DND-41 (cell line): ENCODE data around the gene PCLO.
"Not testable (repeated sequence)": the region's sequence is repeated elsewhere in the genome, so short reads cannot be mapped to it uniquely, and the experiment has no call there.

Experiments used
- ATAC-seq: fragments of 200-7000 bp; cut with Tn5 transposase; 3 replicates; pipeline ENCODE4 v1.9.1; 2021; ENCODE audit warnings: low read depth; ENCODE audit not compliant: insufficient read depth
- DNase-seq: peaks from one replicate; pipeline ENCODE4 v3.0.0-alpha.2; 2020
- H2AFZ ChIP-seq: 2 replicates; pipeline ENCODE4 v1.6.0; 2012; ENCODE audit warnings: low read depth, low read length
- H3K27ac ChIP-seq: 2 replicates; pipeline ENCODE4 v1.5.1; 2012; ENCODE audit warnings: low read length, inconsistent platforms
- H3K27me3 ChIP-seq: fragments of 200-600 bp; sonication (generic); 2 replicates; pipeline ENCODE4 v1.6.0; 2012; ENCODE audit warnings: low read length, mild to moderate bottlenecking, inconsistent platforms; ENCODE audit not compliant: insufficient read depth, poor library complexity
- H3K36me3 ChIP-seq: 2 replicates; pipeline ENCODE4 v1.5.1; 2012; ENCODE audit warnings: low read length, inconsistent platforms; ENCODE audit not compliant: insufficient read depth
- H3K4me1 ChIP-seq: 2 replicates; pipeline ENCODE4 v1.5.1; 2012; ENCODE audit warnings: mild to moderate bottlenecking, low read length; ENCODE audit not compliant: insufficient read depth
- H3K4me2 ChIP-seq: 2 replicates; pipeline ENCODE4 v1.6.0; 2012; ENCODE audit warnings: mild to moderate bottlenecking, moderate library complexity, low read length, inconsistent platforms; ENCODE audit not compliant: insufficient read depth
- H3K4me3 ChIP-seq, 2 experiments: fragments of 200-600 bp in 1 of 2; shearing (Covaris generic) in 1 of 2; 2 replicates each; pipeline ENCODE4 v1.5.1; 2012 to 2016; ENCODE audit warnings: inconsistent platforms in 2 of 2, low read length in 2 of 2, mild to moderate bottlenecking in 2 of 2, low read depth in 1 of 2, moderate library complexity in 1 of 2
- H3K79me2 ChIP-seq: 2 replicates; pipeline ENCODE4 v1.6.0; 2012; ENCODE audit warnings: low read length, inconsistent platforms; ENCODE audit not compliant: insufficient read depth
- H3K9ac ChIP-seq: 2 replicates; pipeline ENCODE4 v1.6.0; 2012; ENCODE audit warnings: low read depth, mild to moderate bottlenecking, inconsistent platforms, low read length, moderate library complexity
- H3K9me3 ChIP-seq: 2 replicates; pipeline ENCODE4 v1.5.1; 2012; ENCODE audit warnings: low read length, moderate library complexity, mild to moderate bottlenecking, inconsistent platforms; ENCODE audit not compliant: insufficient read depth, severe bottlenecking
- H4K20me1 ChIP-seq: 2 replicates; pipeline ENCODE4 v1.6.0; 2012; ENCODE audit warnings: low read length; ENCODE audit not compliant: insufficient read depth
- CTCF ChIP-seq: IDR thresholded peaks from 2 replicates; pipeline ENCODE4 v1.5.1; 2012; ENCODE audit warnings: borderline replicate concordance, low read length, moderate library complexity, mild to moderate bottlenecking; ENCODE audit not compliant: poor library complexity, severe bottlenecking; ENCODE audit errors: extremely low read depth
- EZH2 ChIP-seq: IDR thresholded peaks from 3 replicates; pipeline ENCODE4 v1.6.1; 2012; ENCODE audit warnings: borderline replicate concordance, low read depth, mild to moderate bottlenecking, moderate library complexity, low read length, inconsistent platforms; ENCODE audit not compliant: severe bottlenecking

The PCLO gene

DNA sequence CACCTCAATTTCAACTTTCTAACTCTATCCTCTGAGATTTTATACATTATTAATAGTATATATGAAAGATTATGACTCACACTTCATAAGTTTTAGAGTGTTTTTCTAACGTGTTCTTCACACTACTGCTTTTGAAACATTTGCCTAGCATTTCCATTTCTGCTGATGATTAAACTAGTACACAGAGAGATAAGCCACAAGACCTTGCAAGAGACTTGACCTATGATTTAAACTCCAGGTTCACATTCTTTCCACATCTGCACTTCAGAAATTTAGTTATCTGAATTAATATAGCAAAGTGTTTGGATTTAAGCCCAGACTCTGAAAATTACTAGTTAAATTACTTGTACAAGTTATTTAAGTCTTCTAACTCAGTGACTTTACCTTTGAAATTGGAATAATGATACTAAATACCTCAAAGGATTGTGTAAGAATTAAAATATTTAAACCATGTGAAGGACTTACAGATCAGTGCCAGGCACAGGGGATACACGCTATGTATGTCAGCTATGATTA is 66.6 kb downstream of the PCLO start:
- Histone ChIP-seq H3K27me3 (no peaks in the 10 kb centered on the region), H3K9me3 (no peaks in the 10 kb centered on the region), H3K79me2 (no peaks in the 10 kb centered on the region), H3K27ac (no peak overlapping the region), H3K4me2 (no peak overlapping the region), H3K4me3 (no peak overlapping the region), H3K36me3 (no peaks in the 10 kb centered on the region), H2AFZ (no peak overlapping the region), H4K20me1 (no peaks in the 10 kb centered on the region), H3K4me1 (no peaks in the 10 kb centered on the region), H3K9ac (no peak overlapping the region)
- TF ChIP-seq EZH2 (no peak), CTCF (no peak)
- ATAC-seq (no peak), DNase-seq (no peak)

DNA sequence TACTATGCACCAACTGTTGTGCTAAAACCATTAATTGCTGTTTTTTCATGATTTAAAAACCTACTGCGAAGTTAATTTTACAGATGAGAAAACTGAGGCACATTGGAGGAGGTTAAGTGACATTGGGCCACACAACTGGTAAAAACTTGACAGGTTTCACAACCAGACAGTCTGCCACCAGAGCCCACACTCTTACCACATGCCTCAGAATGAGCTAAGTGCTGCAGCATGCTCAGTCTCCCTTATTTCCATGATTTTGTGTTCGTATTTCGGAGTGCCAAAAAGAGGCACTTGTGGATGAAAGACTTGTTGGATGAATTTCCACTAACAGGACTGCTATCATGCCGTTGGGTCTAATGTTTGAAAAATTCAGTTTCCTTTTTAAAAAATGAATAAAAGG is 77.4 kb downstream of the PCLO start:
- no peaks in the 10 kb centered on the region for H3K79me2 ChIP-seq
- no peak overlapping the region for H3K9ac ChIP-seq
- H3K27me3 ChIP-seq = no peaks in the 10 kb centered on the region
- no peak overlapping the region for H3K27ac ChIP-seq
- H3K36me3 ChIP-seq = no peaks in the 10 kb centered on the region
- H4K20me1 ChIP-seq = no peaks in the 10 kb centered on the region
- H3K9me3 ChIP-seq = no peaks in the 10 kb centered on the region
- ATAC-seq (no peak), DNase-seq (no peak)
- TF ChIP-seq EZH2 (no peak), CTCF (no peak)
- no peaks in the 10 kb centered on the region for H3K4me1 ChIP-seq
- H3K4me2 ChIP-seq = no peak overlapping the region
- H3K4me3 ChIP-seq = no peak overlapping the region
- no peak overlapping the region for H2AFZ ChIP-seq

GRCh38 chr7:83079879-83080278 is 82.8 kb downstream of the PCLO start:
- H3K27ac ChIP-seq, ATAC-seq, DNase-seq, H3K4me3 ChIP-seq, H3K4me1 ChIP-seq, H3K9me3 ChIP-seq, H3K27me3 ChIP-seq, H3K79me2 ChIP-seq, H3K4me2 ChIP-seq, H2AFZ ChIP-seq, H3K9ac ChIP-seq, H3K36me3 ChIP-seq, H4K20me1 ChIP-seq: not testable (repeated sequence)

DNA sequence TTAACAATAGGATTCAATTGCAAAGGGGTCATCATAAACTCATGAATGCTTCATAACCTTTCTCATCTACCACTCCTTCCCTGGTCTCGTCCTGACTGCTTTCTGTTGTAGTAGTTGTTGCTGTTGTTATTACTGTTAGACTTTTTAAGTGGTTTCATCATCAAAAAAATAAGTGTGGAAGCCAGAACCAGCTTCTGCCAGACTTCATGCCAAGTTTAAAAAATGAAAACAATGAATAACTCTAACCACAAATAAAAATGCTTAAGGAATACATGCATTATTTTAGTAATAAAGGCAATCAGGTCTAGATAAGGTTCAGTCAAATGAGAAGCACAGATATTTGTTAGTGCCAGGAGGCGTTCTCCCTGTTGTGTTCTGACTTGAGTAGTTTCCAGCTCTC is 85.4 kb downstream of the PCLO start:
- Histone ChIP-seq H3K27me3 (no peaks in the 10 kb centered on the region), H3K4me2 (no peak overlapping the region), H2AFZ (no peak overlapping the region), H3K9me3 (no peaks in the 10 kb centered on the region), H3K9ac (no peak overlapping the region), H3K36me3 (no peaks in the 10 kb centered on the region), H3K4me3 (no peak overlapping the region), H3K79me2 (no peaks in the 10 kb centered on the region), H4K20me1 (no peaks in the 10 kb centered on the region), H3K27ac (no peak overlapping the region), H3K4me1 (no peaks in the 10 kb centered on the region)
- DNase-seq (no peak), ATAC-seq (no peak)
- TF ChIP-seq CTCF (no peak), EZH2 (no peak)
